Skin epidermis (tissue), 12 donors: Measurements from ENCODE around the gene MAPK13.
"Not testable (repeated sequence)": the region's sequence is repeated elsewhere in the genome, so short reads cannot be mapped to it uniquely, and the experiment has no call there.

ENCODE experiments used
- H3K27ac ChIP-seq, 21 experiments: fragments of 200-600 bp; sonication (generic) in 11 of 21; one replicate each; pipeline ENCODE4 v1.5.0; 2020; ENCODE audit warnings: mild to moderate bottlenecking in 3 of 21, inconsistent platforms in 2 of 21, moderate library complexity in 2 of 21
- H3K4me3 ChIP-seq, 7 experiments: fragments of 200-600 bp; sonication (generic) in 2 of 7; one replicate each; pipeline ENCODE4 v1.5.0; 2020; ENCODE audit warnings: inconsistent platforms in 2 of 7, mild to moderate bottlenecking in 2 of 7, moderate library complexity in 1 of 7

Gene MAPK13

DNA sequence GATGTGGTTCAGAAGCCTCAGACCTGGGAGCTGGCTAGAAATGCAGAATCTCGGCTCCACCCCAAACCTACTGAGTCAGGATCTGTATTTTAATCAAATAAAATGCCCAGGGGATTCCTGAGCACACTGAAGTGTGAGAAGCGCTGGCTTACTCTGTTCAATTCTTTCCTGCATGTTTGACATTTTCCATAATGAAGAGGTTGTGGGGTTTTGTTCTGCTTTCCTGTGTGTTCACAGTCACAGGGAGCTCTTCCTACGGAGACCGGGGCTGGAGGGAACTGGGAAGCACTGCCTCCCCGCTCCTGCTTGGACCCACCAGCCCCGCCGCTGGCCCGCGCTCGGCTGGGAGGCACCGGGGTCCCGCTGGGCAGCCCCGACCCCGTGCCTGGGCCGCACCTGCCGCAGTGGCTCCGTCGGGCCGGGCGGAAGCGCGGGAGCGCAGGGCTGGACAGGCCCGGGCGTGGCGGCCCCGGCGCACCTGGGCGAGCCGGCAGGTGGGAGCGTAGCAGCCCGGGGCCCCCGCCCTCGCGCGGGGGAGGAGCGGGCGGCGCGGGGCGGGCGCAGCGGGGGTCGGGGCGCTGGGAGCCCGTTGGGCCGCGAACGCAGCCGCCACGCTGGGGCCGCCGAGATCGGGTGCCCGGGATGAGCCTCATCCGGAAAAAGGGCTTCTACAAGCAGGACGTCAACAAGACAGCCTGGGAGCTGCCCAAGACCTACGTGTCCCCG lies at the start of gene MAPK13:
TSS of gene MAPK13 (plus strand) at position 573 of the 726 bp plus-strand sequence. CDS start at position 643, 70 bp downstream.
- peak within 1 kb of the TSS; percentile 43 to 63 (median 50) for H3K4me3 ChIP-seq
- peak within 1 kb of the TSS; percentile 62 to 97 (median 92) for H3K27ac ChIP-seq

DNA sequence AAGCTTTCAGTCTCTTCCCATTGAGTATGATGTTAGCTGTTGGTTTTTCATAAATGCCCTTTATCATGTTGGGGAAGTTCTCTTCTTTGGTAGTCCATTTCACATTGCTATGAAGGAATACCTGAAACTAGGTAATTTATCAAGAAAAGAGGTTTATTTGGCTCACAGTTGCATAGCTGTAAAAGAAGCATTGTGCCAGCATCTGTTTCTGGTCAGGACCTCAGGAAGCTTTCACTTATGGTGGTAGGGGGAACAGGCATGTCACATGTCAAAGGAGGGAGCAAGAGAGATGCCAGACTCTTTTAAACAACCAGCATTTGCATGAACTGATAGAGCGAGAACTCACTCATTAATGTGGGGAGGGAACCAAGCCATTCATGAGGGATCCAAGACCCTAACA lies 48.0 kb upstream of the MAPK13 start:
- no peak overlapping the region for H3K4me3 ChIP-seq
- H3K27ac ChIP-seq, result no peak overlapping the region

GRCh38 chr6:36083446-36083845 lies 46.9 kb upstream of the MAPK13 start:
- no peak overlapping the region for H3K27ac ChIP-seq
- no peak overlapping the region for H3K4me3 ChIP-seq

DNA sequence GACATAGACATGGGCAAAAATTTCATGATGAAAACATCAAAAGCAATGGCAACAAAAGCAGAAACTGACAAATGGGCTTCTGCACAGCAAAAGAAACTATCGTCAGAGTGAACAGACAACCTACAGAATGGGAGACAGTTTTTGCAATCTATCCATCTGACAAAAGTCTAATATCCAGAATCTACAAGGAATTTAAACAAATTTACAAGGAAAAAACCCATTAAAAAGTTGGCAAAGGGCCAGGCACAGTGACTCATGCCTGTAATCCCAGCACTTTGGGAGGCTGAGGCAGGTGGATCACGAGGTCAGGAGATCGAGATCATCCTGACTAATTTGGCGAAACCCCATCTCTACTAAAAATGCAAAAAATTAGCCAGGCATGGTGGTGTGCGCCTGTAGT lies 42.1 kb upstream of the MAPK13 start:
- not testable (repeated sequence) for H3K27ac ChIP-seq, H3K4me3 ChIP-seq

DNA sequence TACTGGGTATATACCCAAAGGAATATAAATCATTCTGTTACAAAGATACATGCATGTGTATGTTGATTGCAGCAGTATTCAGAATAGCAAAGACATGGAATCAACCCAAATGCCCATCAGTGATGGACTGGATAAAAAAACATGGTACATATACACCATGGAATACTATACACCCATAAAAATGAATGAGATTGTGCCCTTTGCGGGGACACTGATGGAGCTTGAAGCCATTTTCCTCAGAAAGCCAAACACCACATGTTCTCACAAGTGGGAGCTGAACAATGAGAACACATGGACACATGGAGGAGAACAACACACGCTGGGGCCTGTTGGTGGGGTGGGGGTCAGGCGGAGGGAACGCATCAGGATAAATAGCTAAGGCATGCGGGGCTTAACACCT lies 41.3 kb upstream of the MAPK13 start:
- no peak overlapping the region for H3K4me3 ChIP-seq
- H3K27ac ChIP-seq, result no peak overlapping the region

DNA sequence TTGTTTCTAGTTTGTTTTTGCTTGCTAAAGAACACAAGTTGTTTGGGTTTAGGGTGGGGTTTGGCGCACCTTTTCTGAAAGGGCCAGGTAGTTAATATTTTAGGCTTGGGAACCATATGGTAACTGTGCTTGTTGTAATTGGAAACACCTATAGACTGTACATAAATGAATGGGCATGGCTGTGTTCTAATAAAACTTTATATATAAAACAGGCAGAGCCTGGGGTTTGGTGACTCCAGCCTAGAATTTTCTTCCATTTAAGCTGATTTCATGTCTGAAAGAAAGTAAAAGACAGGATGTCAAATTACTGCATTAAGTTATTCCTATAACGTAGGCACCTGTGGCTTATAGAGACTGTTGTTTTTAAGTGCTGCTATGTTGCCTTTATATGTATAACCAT lies 36.1 kb upstream of the MAPK13 start:
- H3K4me3 ChIP-seq, result no peak overlapping the region
- peak overlapping the region in 3 of 21 experiments; percentile 1 to 73 (median 25) for H3K27ac ChIP-seq

GRCh38 chr6:36094753-36095496 lies 35.4 kb upstream of the MAPK13 start:
- no peak overlapping the region for H3K4me3 ChIP-seq
- H3K27ac ChIP-seq, result peak overlapping the region in 12 of 21 experiments; percentile 4 to 73 (median 24)

DNA sequence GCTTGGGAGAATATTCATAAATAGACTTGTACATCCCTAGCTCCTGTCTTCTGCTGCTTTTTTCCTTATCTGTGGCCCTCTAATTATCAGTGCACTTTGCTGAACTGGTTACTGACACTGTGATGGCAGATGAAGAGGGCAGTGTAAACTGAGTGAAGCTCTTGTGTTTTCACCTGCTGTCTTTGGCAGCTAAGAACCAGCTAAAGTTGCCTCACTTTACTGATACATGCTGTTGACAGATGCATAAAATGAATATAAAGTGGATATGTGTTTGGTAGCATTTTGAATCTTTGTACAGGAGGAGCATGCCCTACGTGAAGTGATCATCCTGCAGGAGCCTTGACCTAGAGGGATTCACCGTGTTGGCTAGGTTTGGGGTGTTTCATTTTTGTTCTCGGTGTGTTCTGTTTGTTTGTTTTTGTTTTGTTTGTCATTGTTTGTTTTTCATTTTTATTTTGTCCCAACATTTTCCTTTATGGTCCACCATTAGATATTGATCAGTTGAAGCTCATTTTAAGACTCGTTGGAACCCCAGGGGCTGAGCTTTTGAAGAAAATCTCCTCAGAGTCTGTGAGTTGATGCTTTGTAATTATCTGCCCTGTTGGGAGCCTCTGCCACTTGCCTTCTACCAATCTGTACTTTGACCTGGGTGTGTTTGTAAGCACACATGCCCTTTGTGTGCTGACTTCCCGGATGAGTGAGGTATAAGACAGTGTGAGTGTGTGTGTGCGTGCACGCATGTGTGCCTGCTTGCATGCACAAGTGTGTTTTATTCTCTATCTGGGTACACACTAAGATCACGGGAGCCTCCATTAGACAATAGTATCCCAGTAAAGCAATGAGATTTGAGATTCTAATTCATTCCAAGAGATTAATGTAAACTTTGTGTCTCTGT lies 34.6 kb upstream of the MAPK13 start:
- Histone ChIP-seq H3K27ac (peak overlapping the region in 4 of 21 experiments; percentile 10 to 73 (median 36)), H3K4me3 (no peak overlapping the region)

DNA sequence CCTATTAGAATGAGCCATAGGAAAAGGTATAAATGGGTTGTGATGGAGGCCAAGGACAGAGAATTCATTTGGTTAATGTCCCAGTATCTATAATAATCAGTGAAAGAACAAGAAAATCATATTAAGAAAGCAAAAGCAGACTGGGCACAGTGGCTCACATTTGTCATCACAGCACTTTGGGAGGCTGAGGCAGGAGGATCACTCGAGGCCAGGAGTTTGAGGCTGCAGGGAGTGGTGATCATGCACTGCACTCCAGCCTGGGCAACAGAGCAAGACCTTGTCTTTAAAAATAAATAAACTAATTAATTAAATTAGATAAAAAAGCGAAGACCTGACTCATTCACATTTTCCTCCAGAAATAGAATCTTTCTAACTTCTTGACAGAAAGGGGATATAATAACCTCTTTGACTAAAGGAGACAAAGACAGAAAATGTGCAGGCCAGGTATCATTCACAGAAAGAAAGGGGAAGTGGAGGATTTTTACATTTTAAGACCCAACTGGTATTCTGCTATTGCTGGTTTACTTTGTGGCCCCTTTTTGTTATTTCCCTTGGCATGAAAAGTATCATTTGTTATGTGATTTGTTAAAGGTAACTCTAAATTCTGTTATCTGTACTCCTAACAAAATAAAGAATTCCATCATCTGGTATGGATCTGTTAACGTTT lies 31.9 kb upstream of the MAPK13 start:
- no peak overlapping the region for H3K4me3 ChIP-seq

GRCh38 chr6:36098920-36099647 lies 31.2 kb upstream of the MAPK13 start:
- H3K27ac ChIP-seq, result peak overlapping the region in 2 of 21 experiments; percentile 17 to 73
- H3K4me3 ChIP-seq, result no peak overlapping the region

More for the DNA sequence above, 31.9 kb upstream of the MAPK13 start:
- peak overlapping the region in 1 of 21 experiments; percentile 73 for H3K27ac ChIP-seq

- Histone ChIP-seq H3K4me3 (no peak overlapping the region), H3K27ac (peak overlapping the region in 3 of 21 experiments; percentile 7 to 73 (median 17))
Observed at GRCh38 chr6:36099869-36100483, 30.3 kb upstream of the MAPK13 start.

DNA sequence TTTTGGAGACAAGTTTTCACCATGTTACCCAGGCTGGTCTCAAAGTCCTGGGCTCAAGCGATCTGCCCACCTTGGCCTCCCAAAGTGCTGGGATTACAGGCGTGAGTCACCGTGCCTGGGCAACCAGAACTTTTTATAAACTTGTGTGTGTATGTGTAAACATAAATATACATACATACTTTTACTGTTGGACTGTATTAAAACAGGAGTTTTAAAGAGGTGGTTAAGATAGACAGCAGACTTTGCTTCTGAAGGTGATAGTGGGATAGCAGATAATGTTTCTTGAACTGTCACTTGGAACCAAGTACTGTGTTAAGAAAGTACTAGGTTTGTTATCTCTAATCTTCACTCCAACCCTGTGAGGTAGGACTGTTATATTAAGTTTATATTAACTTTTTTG lies 28.6 kb upstream of the MAPK13 start:
- Histone ChIP-seq H3K27ac (no peak overlapping the region), H3K4me3 (no peak overlapping the region)

GRCh38 chr6:36102853-36103252 lies 27.5 kb upstream of the MAPK13 start:
- Histone ChIP-seq H3K4me3 (no peak overlapping the region), H3K27ac (no peak overlapping the region)

DNA sequence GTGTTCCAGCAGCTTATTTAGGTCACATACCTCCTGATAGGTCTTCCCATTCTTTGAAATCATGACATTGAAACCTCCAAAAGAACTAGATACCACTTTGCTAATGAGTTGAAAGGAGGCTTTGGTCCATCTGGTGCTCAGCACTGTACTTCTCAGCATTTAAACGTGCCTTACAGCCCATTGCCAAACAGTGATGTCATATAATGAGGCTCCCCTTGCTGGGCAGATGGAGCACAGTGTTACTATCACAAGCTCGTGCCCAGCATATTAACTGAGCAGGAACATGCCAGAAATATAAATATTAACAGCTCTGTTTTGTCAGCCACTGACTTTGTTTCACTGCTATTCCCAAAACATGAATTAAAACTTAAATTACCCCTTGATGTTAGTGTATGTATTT lies 25.5 kb upstream of the MAPK13 start:
- no peak overlapping the region for H3K4me3 ChIP-seq
- no peak overlapping the region for H3K27ac ChIP-seq

DNA sequence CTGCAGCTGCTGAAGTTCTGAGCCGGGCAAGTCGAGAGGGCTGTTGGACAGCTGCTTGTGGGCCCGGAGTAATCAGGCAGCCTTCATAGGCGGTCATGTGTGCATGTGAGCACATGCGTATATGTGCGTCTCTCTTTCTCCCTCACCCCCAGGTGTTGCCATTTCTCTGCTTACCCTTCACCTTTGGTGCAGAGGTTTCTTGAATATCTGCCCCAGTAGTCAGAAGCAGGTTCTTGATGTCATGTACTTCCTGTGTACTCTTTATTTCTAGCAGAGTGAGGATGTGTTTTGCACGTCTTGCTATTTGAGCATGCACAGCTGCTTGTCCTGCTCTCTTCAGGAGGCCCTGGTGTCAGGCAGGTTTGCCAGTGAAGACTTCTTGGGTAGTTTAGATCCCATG lies 21.2 kb upstream of the MAPK13 start:
- H3K4me3 ChIP-seq, result no peak overlapping the region
- H3K27ac ChIP-seq, result peak overlapping the region in 5 of 21 experiments; percentile 11 to 77 (median 31)

- Histone ChIP-seq H3K4me3 (no peak overlapping the region), H3K27ac (peak overlapping the region in 1 of 21 experiments; percentile 77)
Observed at GRCh38 chr6:36110050-36110449, 20.3 kb upstream of the MAPK13 start.

- no peak overlapping the region for H3K27ac ChIP-seq
- no peak overlapping the region for H3K4me3 ChIP-seq
Observed at GRCh38 chr6:36110863-36111262, 19.4 kb upstream of the MAPK13 start.

DNA sequence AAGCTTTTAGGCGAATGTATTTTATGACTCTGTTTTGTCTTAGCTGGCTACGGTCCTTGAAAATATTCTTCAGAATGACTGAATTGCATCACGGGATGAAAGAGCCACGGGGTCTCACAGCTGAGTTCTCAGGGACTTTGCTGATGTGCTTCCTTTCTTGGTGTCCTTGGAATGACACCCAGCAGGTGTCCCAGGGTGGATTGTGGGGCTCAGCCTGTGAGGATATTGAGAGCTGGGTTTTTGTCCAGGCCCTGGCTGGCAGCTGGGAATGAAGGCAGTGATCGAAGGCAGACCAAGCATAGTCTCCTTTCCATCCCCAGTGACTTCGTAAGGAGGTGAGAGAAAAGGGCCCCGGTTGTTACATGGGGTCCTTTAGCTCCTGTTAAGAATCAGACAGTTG lies 18.8 kb upstream of the MAPK13 start:
- Histone ChIP-seq H3K27ac (no peak overlapping the region), H3K4me3 (no peak overlapping the region)
